HG02588 (cell line): ENCODE data around the gene AP4B1.
"Not testable (repeated sequence)": the region's sequence is repeated elsewhere in the genome, so short reads cannot be mapped to it uniquely, and the experiment has no call there.

ENCODE experiments used
- ATAC-seq: cut with Tn5 transposase; IDR thresholded peaks from one replicate; pipeline ENCODE4 v1.9.1; 2021; ENCODE audit warnings: mild to moderate bottlenecking, moderate library complexity; ENCODE audit not compliant: unreplicated experiment

AP4B1 gene

DNA sequence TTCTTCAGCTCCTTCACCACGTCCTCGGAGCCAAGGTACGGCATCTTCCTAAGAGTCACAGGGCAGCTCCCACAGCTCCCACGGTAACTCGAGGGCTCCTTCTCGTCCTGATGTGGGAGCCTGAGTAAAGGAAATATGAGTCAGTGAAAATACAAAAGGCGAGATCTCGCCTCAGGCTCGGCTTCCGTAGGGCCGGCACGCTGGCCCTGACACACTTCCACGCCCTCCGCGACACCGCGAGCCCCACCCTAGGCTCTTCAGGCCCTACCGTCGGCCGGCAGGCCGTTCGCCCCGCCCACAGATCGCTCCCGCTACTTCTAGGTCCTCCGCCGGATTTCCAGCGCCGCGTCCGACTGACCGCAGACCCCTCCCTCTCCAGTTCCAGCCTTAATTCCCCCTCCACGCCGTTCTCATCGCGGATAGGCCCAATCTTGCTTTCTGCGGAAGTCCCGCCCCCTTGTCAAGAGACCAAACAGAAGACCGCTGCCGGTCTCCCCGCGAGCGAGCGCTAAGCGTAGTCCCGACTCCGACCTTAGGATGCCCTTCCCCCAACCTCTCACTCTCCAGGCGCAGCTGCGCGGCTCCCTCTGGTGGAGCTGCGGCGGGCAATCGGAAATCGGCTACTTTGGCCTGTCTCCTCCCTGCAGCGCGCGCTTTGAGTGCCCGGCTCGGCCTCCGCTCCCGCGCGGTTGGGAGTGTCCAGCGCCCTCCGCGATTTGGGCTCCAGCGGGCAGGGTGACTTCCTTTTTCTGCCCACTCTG, at the start of gene AP4B1, which contains the start of gene DCLRE1B:
Gene AP4B1 (minus strand): TSS at position 126 of the 761 bp plus-strand sequence. CDS start 82 bp downstream, at position 44.
Gene DCLRE1B (plus strand): TSS at position 653 of the 761 bp plus-strand sequence. CDS start 261 bp downstream, outside the sequence.
- peak; percentile 89 for ATAC-seq

- ATAC-seq, result no peak
Measured at GRCh38 chr1:113951719-113952118, 47.1 kb upstream of the AP4B1 start.

GRCh38 chr1:113950908-113951307, 46.3 kb upstream of the AP4B1 start:
- ATAC-seq, result no peak

- ATAC-seq, result no peak
Measured at GRCh38 chr1:113949007-113949406, 44.4 kb upstream of the AP4B1 start.

DNA sequence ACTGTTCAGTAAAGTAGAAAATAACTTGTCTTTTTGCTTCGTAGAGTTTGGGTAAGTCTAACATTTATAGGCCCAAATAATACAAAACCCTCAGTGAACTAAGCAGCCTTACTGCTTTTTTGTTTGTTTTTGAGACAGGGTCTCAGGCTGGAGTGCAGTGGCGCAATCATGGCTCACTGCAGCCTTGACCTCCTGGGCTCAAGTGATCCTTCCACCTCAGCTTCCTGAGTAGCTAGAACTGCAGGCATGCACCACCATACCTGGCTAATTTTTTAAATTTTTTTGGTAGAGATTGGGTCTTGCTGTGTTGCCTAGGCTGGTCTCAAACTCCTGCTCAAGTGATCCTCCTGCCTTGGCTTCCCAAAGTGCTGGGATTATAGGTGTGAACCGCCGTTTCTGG, 43.6 kb upstream of the AP4B1 start:
- not testable (repeated sequence) for ATAC-seq

DNA sequence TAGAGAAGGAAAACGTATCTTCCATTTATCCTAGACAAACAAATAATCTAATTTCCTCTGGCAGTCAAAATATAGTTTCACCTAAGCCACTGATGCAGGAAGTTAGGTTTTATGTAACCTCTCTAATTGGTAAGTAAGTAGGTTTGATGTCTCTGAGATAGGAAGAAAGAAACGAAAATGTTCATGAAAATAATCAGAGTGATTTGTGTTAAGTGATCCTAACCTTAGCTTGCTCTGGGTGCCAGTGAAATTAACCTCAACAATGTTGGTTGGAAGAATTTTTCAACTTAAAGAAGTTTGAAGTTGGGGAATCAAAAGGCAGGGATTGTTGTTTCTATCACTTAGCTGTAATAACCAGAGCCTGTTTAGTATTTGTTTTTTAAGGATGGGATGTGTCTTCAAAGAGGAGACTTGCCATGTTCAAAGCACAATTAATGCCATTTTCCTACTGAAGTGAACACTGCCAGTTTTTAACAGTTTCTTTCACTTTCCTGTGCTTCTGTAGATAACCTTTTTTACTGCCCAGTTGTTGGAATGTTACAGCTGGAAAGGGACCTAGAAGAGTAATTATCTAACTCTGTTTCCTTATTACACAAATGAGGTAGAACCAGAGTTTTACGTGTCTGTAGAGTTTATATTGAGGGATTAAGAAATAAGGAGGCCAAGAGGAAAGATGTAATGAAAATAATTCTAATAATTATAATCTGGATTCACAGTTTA, 42.9 kb upstream of the AP4B1 start:
- no peak for ATAC-seq

DNA sequence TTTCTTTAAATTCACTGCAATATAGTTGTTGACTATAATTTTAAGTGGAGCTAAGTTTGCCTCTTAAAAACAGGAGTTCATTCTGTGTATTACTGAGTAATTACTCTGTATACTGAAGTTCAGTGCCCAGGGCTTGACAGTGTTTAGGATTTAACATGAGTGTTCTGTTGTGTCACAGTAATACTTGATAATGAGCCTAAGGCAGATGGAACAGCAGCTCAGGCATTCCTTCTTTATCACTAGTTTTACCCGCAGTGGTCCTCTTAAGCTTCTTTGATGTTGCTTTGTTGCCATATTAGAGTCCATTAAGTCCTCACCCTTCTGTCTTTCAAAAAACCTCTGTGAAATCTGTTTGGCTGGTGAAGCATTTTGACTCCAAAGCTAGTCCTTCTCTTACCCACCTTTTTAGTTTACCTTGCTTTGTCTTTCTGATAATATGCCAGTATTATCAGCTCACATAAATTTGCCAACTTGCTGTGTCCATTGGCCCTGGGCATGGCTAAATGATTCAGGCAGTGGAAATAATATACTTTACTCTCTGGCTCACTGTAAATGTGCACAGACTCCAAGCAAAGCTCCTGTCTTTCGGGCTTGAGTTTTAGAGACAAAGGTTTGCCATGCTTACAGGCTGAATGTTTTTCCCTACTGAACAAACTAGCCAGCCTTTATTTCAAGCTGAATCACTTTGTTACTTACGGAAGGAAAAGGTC, 42.2 kb upstream of the AP4B1 start:
- no peak for ATAC-seq

DNA sequence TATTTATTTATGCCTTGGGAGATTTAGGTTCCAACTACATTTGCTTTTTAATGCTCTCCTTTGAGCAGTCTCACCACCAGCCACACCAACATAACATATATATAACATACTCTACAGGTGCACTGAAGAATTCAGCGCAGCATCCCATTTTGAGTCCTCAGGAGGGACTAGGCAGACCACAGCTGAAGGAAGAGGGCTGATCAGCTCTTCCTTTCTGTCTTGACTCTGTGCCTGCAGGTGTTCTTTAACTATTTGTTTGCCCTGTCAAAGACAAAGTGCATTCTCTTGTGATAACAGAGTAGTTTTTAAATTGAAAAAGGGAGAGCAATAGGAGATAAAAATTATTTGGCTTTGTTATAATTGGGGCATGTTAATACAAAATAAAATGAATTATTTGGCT, 41.5 kb upstream of the AP4B1 start:
- ATAC-seq, result no peak

- no peak for ATAC-seq
Measured at GRCh38 chr1:113945329-113945728, 40.7 kb upstream of the AP4B1 start.

DNA sequence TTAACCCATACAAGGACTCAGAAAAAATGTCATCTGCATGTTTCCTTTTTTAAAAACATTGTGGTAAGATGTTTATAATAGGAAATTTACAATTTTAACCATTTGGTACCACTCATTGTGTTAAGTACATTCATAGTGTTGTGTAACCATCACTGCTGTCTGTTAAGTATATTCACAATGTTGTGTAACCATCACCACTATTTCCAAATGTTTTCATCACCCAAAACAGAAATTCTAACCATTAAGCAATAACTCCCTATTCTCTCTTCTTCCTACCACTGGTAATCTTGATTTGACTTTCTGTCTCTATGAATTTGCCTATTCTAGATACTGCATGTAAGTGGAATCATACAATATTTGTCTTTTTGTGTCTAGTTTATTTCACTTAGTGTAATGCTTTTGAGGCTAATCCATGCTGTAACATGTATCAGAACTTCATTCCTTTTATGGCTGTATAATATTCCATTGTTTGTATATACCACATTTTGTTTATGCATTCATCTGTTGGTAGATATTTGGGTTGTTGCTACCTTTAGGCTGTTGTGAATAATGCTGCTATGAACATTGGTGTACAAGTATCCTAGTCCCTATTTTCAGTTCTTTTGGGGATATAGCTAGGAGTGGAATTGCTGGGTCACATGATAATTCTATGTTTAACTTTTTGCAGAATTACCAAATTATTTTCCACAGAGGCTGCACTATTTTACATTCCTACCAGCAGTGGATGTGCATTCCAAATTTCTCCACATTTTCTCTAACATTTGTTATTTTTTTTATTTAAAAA, 38.6 kb upstream of the AP4B1 start:
- no peak for ATAC-seq

DNA sequence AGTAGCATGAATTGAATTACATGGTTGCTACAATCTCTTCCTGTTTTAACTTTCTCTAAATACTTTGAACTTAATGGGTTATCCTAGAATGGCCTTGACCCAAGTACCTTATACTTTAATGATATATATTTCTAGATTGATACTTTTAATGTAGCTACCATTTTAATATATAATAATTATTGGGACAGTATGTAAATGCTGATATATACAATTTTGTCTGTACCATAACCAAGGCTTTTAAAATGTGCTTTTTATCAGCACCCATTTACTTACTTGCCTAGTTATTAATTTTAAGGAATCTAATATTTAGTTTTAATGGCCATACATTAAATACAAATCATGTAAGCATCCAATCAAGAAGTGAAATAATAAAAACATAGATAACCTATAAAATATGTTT, 37.9 kb upstream of the AP4B1 start:
- ATAC-seq, result no peak

DNA sequence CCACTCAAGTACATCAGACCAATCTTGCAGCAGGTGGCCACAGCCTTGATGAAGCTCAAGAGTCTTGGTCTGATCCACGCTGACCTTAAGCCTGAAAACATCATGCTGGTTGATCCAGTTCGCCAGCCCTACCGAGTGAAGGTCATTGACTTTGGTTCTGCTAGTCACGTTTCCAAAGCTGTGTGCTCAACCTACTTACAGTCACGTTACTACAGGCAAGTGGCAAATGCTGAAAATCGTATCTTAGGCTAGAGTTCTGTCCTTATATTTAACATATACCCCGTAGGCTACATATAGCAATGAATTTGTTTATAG, 36.6 kb upstream of the AP4B1 start:
- no peak for ATAC-seq

DNA sequence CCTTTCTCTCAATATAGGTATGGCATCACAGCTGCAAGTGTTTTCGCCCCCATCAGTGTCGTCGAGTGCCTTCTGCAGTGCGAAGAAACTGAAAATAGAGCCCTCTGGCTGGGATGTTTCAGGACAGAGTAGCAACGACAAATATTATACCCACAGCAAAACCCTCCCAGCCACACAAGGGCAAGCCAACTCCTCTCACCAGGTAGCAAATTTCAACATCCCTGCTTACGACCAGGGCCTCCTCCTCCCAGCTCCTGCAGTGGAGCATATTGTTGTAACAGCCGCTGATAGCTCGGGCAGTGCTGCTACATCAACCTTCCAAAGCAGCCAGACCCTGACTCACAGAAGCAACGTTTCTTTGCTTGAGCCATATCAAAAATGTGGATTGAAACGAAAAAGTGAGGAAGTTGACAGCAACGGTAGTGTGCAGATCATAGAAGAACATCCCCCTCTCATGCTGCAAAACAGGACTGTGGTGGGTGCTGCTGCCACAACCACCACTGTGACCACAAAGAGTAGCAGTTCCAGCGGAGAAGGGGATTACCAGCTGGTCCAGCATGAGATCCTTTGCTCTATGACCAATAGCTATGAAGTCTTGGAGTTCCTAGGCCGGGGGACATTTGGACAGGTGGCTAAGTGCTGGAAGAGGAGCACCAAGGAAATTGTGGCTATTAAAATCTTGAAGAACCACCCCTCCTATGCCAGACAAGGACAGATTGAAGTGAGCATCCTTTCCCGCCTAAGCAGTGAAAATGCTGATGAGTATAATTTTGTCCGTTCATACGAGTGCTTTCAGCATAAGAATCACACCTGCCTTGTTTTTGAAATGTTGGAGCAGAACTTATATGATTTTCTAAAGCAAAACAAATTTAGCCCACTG, 36.0 kb upstream of the AP4B1 start:
- ATAC-seq, result peak; percentile 79

GRCh38 chr1:113938192-113938591, 33.6 kb upstream of the AP4B1 start:
- ATAC-seq, result no peak

- ATAC-seq, result no peak
Measured at GRCh38 chr1:113937146-113937545, 32.5 kb upstream of the AP4B1 start.

GRCh38 chr1:113935970-113936369, 31.4 kb upstream of the AP4B1 start:
- no peak for ATAC-seq

DNA sequence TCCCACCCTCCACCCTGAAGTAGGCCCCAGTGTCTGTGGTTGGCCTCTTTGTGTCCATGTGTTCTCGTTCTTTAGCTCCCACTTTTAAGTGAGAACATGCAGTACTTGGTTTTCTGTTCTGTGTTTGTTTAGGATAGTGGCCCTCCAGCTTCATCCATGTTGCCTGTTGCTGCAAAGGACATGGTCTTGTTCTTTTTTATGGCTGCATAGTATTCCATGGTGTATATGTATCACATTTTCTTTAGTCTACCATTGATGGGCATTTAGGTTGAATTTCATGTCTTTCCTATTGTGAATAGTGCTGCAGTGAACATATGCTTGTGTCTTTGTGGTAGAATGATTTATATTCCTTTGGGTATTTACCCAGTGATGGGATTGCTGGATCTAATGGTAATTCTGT, 30.6 kb upstream of the AP4B1 start:
- no peak for ATAC-seq

DNA sequence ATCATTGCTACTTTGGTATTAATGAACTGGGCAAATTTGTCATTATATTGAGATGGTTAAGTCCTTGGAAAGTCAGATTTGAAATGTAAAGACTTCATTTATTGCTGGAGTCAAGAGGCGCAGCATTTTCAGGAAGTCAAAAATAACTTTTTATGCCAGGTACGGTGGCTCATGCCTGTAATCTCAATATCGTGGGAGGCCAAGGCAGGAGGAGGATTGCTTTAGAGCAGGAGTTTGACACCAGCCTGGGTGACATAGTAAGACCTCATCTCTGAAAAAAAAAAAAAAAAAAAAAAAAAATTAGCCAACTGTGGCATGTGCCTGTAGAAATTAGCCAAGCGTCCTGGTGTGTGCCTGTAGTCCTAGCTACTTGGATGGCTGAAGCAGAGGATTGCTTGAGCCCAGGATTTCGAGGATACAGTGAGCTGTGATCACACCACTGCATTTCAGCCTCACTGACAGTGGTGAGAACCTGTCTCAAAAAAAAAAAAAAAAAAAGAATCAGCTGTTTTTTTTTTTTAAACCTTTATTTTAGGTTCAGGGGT, 30.0 kb upstream of the AP4B1 start:
- ATAC-seq, result no peak

DNA sequence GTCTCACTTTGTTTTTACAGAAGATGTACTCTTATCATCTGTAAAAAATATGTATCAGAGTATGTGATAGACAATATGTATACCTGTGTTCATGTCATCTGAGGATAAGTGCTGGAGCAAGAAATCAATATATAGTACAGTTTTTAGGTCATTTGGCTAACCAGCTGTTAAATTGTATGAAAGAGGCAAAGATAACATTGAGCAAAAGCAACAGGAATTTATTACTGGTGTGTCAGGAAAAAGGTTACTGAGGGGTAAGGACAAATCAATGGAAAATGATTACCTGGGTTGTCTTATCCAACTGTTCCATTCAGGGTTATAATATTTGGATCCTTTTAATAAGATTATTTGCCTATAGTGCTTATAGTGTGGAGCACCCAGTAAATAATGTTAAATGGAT, 29.4 kb upstream of the AP4B1 start:
- no peak for ATAC-seq

DNA sequence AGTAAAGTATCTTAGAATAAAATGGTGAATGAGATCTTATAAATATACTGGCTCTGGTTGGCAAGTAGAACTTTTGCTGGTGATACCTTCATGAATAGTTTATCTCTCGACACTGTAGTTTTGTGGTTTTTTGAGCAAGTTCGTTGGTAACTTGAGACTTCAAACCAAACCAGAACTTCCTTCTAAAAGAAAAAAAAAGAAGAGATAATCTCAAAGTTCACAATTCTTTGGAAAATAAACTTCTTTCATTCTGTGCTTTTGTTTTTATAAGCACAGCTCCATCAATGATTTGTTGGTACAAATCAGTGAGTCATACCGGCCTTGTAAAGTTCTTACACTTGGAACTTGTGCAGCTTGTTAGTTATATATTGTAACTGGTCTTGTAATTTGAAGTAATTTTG, 26.9 kb upstream of the AP4B1 start:
- ATAC-seq, result no peak
